ENCODE data around the gene ADGRA1.
A peak's percentile ranks its signal among the peaks of the same experiment; 100 is the strongest.
"Not testable (repeated sequence)": the region's sequence is repeated elsewhere in the genome, so short reads cannot be mapped to it uniquely, and the experiment has no call there.

Gene ADGRA1

DNA sequence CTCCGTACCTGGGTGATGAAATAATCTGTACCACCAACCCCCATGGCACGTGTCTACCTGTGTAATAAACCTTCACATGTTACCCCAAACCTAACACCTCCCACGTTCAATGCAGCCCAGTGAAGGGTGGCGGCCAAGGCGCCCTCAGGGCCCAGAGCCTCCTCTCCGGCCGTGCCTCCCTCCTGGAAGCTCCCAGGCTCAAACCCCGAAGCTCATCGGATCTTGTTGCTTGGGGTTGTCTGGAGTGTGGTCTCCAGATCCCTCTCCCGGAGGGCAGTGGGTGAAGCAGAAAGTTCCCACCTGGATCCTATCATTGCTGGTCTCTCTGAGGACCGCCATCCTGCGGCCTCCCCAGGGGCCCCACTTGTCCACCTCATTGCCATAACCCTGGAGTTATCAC is 62.9 kb downstream of the ADGRA1 start:
- in situ Hi-C loops (cut with HindIII; ENCODE audit: low pct_ligation_motif_present, low pct_unique_long_range_greater_than_20kb, low sequenced_read_pairs): no loop called here

DNA sequence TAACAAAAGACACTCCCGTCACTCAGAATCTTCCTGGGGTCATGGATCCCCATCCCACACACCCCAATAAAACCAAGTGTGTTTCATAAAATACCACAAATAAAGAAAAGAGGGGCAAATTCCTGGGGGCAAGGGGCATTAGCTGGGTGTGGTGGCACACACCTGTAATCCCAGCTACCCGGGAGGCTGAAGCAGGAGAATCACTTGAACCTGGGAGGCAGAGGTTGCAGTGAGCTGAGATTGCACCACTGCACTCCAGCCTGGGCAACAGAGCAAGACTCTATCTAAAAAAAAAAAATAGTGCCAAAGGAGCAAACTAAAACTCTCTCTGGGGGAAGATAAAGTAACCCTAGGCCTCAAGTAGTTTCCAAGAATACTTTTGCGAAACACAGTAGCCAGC is 63.3 kb downstream of the ADGRA1 start:
- in situ Hi-C loops (cut with HindIII; ENCODE audit: low pct_ligation_motif_present, low pct_unique_long_range_greater_than_20kb, low sequenced_read_pairs); DNase-seq: not testable (repeated sequence)

More for the DNA sequence above, 62.9 kb downstream of the ADGRA1 start:
- no peak for DNase-seq

DNA sequence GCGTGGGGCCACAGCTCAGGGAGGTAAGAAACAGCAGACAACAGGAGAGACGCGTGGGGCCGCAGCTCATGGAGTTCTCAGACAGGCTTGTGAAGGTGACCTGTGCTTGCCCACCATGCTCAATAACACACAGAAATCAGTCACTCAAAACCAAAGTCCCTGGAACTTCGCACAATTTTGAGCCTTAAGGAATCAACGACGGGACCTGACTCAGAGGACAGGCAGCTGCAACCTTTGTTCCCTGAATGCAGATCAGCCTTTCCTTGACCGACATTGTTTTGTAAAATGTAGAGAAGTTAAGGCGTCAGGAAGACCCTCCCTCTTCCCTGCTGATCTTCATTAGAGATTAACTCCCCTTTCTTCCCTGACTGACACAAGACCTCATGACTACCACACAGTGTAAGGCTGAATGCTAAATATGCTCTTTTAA is 63.8 kb downstream of the ADGRA1 start:
- peak; percentile 44 for DNase-seq
- in situ Hi-C loops (cut with HindIII; ENCODE audit: low pct_ligation_motif_present, low pct_unique_long_range_greater_than_20kb, low sequenced_read_pairs): no loop called here

DNA sequence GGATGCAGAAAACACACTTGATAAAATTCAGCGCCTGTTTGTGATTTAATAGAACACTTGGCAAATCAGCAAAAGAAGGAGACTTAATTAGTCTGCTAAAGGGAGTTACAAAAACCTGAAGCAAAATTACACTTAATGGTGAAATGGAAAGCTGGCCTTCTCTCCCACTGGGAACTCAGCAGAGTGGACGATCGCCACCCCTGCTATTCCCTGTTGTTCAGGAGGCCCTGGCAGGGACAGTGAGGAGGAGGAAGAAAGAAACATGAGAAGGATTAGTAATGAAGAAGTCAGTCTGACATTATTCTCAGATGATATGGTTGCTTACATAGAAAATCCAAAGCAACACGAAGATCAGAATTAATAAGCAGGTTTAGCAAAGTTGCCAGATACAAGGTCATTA is 66.7 kb downstream of the ADGRA1 start:
- DNase-seq: no peak
- in situ Hi-C loops (cut with HindIII; ENCODE audit: low pct_ligation_motif_present, low pct_unique_long_range_greater_than_20kb, low sequenced_read_pairs): no loop called here

DNA sequence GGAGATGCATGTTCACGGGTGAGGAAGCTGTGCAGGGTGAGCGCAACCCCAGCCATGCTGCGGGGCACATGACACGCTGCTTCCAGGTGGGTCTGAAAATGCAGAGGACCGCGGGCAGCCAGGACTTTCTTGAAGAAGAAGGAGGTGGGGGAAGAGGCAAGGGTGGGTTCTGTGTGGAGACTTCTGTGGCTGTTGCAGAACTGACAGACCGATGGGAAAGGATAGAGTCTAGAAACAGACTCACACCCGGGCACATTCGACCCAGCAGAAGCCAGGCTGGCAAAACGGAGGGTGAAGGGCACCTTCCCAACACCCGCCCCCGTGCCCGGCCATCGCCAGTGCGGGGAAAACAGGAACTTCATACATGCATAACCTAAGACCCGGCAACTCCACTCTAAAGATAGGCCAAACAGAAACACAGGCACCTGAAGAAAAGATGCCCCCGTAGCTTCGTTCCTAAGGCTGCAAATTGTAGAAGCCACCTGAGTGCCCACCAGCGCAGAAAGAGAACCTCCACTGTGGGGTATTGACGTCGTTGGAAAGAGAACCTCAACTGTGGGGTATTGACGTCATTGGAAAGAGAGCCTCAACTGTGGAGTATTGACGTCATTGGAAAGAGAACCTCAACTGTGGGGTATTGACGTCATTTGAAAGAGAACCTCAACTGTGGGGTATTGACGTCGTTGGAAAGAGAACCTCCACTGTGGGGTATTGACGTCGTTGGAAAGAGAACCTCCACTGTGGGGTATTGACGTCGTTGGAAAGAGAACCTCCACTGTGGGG is 67.5 kb downstream of the ADGRA1 start:
- in situ Hi-C loops (cut with HindIII; ENCODE audit: low pct_ligation_motif_present, low pct_unique_long_range_greater_than_20kb, low sequenced_read_pairs): no loop called here
- no peak for DNase-seq

DNA sequence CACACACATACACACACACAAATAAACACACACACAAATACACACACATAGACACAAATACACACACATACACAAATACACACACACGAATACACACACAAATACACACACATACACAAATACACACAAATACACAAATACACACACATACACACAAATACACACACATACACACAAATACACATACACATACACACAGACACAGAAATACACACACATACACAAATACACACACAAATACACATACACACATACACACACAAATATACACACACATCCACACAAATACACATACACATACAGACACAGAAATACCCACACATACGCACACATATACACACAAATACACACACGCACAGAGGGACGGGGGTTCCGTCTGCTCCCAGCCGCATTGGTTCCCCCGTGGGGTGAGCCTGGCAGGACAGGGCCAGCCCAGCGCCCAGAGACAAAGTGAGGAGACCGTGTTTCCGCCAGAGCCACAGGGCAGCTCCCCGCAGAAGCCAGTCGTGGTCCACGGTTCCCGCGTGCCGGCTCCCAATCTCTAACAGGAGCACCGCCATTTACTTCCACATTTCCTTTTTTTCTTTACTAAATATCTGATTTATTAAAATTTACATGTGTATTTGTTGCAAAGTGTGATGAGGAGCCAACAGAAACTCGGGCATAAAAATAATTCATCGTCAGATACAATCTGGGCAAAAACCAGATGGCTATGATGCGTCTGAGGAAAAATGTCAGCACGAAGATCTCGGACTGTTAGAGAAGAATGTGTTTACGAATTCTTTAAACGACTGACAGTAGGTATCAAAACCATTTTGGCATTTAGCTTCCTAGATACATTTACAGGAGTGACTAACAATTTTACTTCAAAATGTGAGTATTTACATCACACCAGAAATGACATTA is 69.2 kb downstream of the ADGRA1 start:
- in situ Hi-C loops (cut with HindIII; ENCODE audit: low pct_ligation_motif_present, low pct_unique_long_range_greater_than_20kb, low sequenced_read_pairs): no loop called here

DNA sequence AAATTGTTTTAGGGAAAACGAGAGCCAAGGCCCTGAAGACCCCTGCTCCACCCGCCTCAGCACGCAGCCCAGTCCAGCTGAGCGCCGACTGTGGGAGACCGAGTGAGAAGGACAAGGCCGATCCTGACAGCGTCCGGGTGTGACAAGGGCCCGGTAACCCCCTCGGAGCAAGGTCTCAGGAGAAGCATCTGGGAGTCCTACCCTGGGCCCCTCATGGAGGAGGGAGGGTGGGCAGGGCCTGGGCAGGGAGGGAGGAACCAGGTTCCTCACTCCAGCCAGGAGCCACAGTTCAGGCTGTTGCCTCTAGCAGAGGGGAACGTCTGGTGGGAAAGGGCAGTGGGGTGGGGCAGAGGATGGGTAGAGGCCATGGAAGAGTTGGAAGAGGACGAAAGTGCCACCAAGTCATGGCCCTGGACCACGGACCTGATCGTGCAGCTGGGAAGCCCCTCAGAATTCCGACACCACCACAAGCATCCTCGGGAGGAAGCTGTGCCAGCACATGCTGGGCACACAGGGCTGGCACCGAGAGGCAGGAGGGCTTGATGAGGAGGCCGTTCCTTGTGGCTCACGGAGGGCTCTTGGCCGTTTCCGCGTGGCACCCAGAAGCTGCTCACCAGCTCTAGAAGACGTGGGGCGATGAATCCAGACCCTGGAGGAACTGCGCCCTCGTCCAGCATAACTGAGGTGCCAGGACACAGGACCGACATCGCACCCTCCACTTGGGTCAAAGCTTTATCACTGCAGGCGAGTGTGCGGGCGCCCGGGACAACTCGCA is 70.1 kb downstream of the ADGRA1 start:
- no peak for DNase-seq
- in situ Hi-C loops (cut with HindIII; ENCODE audit: low pct_ligation_motif_present, low pct_unique_long_range_greater_than_20kb, low sequenced_read_pairs): no loop called here

More for the DNA sequence above, 69.2 kb downstream of the ADGRA1 start:
- DNase-seq: no peak

DNA sequence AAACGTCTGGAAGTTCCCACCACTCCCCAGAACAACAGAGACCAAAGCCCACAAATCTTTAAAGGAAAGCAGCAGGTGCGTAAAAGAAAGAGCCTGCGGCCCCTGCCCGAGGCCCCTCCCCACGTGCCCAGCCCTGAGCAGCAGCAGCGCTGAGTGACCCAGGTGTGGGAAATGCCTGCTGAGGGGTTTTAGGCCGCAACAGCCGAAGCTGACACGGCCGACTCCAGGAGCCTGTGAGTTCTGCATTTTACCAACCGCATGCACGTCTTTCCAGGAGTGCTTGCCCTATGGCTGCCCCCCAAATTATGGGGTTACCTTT is 70.7 kb downstream of the ADGRA1 start:
- in situ Hi-C loops (cut with HindIII; ENCODE audit: low pct_ligation_motif_present, low pct_unique_long_range_greater_than_20kb, low sequenced_read_pairs): no loop called here

DNA sequence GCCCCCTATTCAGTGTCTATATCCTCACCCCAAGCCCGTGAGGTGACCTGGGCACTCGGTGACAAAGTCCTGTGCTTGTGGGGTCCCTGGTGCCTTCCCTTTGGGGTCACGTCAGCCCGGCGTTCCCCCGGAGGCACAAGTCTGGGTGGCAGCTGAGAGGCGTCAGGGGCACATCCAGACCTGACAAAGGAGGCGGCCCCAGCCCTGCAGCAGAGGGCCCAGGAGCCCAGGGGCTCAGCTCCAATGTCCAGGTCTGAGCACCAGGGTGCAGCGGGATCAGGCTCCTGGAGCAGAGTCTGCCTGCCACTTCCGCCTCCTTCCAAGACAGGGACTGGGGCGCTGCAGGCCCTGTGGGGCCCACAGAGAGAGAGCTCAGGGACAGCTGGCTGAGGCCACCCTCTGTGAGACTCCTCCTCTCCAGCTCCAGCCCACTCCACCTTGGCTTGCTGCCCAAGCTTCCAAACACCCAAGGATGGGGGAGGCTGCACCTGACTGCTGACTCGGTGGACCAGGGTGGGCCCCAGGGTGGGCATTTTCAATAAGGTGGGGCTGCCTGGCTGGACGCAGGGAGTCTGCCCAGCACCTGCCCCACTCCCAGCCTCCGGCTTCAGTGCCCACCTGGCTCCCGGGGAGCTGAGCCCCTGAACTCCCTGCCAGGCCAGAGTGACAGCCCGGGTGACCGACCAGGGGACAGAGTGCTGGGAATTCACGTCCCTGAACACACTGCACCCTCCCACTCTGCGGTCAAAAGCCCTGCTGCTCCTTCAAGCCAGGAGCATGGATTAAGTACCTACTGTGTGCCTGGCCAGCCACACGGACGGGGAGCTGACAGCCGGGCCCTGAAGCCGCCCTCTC is 71.3 kb downstream of the ADGRA1 start:
- in situ Hi-C loops (cut with HindIII; ENCODE audit: low pct_ligation_motif_present, low pct_unique_long_range_greater_than_20kb, low sequenced_read_pairs): no loop called here
- no peak for DNase-seq

More for the DNA sequence above, 70.7 kb downstream of the ADGRA1 start:
- DNase-seq: no peak

DNA sequence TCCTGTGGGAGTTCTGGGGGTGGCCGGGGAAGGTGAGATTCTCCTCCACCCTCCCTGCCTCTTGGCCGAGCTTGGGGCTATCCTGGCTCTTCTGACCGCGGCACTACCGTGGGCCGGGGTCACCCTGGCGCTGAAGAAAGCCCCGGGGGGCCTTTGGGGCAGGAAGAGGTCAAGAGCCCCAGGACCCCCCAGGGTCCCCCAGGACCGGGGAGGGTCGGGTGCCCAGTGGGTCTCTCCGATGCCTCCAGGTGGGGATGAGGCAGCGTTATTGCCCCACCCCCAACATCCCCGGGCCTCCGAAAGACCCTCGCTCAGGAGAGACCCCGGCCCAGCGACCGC is 71.9 kb downstream of the ADGRA1 start:
- no peak for DNase-seq
- in situ Hi-C loops (cut with HindIII; ENCODE audit: low pct_ligation_motif_present, low pct_unique_long_range_greater_than_20kb, low sequenced_read_pairs): no loop called here

DNA sequence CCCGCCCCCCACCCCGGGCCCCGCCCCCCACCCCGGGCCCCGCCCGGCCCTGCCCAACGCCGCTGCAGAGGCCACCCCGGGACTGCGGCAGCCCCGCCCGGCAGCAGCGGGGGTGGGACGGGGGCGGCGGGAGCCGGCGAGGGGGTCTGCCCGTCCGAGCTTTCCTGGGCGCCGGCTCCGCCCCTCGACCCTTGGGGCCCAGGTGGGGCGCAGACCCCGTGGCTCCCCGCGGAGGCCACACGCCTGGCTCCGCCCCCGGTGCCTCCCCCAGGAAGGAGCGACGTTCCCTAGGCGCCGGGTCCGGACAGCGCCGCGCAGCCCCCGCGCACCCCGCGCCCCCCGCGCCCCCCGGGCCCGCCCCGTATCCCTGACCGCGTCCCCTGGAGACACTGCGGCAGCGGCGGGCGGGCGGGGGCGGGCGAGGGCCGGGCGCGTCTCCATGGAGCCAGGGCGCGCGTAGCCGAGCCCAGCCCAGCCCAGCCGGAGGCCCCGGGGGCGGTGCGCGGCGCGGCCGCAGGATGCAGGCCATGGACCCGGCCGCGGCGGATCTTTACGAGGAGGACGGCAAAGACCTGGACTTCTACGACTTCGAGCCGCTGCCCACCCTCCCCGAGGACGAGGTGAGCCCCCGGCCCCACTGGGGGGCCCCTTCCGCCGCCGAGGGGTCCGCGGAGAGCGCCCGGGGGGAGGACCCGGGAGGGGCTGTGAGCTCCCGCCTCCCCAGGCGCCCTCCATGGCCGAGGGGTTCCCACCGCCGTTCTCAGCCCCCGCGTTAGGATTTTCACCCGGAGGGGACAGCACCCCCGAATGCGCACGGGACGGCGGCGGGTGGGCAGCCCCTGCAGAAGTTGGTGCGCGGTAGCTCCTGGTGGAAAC is 72.5 kb downstream of the ADGRA1 start, which contains the start of gene KNDC1:
TSS of gene KNDC1 (plus strand) at position 270 of the 876 bp plus-strand sequence. CDS start at position 519, 249 bp downstream.
- DNase-seq: peak; percentile 45
- in situ Hi-C loops (cut with HindIII; ENCODE audit: low pct_ligation_motif_present, low pct_unique_long_range_greater_than_20kb, low sequenced_read_pairs): no loop called here

DNA sequence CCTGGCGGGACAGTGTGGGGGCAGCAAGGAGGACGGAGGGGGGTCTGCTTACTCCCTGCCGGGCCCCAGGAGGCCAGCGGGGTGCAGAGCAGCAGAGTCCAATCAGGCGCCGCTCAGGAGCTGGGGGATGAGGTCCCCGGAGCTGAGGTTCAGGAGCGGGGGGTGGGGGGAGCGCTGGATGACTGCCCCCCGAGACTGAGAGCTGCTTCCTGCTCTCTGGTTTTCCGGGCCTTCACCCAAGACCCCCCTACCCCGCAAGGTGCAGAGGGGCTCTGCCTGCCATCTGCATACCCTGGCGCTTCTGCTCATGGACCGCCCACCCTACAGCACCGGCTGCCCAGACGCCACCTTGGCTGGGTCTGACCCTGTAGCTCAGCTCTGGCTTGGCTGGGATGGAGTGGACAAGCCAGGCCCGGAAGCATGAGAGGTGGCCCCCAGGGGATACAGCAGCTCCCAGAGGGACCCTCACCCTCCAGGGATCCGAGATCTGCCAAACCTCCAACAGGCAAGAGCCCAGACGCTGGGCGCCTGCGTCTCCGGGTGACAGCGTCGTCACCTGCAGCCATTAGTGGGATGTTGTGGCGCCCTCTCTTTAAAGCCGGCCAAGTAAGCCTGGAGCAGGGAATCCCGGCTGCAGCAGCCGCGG is 73.2 kb downstream of the ADGRA1 start:
- no peak for DNase-seq
- in situ Hi-C loops (cut with HindIII; ENCODE audit: low pct_ligation_motif_present, low pct_unique_long_range_greater_than_20kb, low sequenced_read_pairs): no loop called here

DNA sequence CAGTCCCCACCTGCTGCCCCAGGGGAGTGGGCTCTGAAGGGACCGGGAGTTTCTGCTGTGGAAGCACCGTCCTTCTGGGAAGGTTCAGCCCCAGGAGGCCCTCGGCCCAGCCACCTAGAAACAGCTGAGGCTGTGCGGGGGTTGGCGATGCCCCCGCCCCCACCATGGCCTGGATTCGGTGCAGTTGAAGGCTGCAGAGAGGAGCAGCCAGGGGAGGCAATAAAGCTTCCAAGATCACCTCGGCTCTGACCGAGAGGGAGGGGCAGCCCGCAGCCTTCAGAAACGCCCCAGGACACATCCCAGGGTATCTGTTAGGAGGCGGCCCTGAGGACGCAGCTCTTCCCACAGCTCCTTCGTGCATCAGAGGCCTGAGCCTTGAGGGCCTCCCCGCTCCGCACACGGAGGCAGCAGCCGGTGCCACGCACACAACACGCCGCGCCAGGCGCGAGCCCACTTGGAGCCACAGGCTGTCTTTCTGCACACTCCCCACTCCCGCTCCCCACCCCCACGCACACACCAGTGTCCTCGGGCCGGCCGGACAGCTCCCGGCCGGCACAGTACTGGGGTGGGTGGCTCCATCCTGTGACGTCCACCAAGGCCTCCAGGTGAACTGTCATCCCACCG is 73.9 kb downstream of the ADGRA1 start:
- DNase-seq: no peak
- in situ Hi-C loops (cut with HindIII; ENCODE audit: low pct_ligation_motif_present, low pct_unique_long_range_greater_than_20kb, low sequenced_read_pairs): no loop called here

DNA sequence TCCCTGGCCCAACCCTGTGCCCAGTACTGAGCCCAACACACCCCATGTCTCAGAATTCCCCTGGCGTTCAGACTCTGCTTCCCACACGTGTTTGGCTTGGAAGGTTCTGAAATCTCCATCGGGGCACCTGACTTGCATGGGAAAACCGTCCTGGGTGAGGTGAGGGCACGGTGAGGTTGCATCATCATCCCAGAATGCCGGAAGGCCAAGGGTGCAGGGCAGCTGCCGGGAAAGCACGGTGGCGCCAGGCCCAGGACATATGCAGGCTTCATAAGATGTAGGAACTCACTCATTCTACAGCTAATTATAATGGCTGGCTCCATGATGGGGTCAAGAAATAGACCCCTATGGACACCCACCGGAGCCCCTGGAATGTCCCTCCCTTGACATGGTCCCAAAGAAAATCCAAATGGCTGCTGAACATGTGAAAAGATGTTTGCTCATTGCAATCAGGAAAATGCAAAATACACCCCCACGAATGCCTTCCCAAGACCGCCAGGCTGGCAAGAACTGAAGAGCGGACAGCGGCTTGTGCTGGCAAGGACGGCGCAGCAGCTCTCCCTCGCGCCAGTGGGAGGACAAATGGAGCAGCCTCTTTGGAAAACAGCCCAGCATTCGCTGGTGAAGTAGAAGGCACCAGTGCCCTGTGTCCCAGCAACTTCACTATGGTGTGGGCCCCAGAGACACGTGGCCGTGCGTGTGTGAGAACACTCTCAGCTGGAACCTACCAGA is 74.6 kb downstream of the ADGRA1 start:
- no peak for DNase-seq
- in situ Hi-C loops (cut with HindIII; ENCODE audit: low pct_ligation_motif_present, low pct_unique_long_range_greater_than_20kb, low sequenced_read_pairs): no loop called here

DNA sequence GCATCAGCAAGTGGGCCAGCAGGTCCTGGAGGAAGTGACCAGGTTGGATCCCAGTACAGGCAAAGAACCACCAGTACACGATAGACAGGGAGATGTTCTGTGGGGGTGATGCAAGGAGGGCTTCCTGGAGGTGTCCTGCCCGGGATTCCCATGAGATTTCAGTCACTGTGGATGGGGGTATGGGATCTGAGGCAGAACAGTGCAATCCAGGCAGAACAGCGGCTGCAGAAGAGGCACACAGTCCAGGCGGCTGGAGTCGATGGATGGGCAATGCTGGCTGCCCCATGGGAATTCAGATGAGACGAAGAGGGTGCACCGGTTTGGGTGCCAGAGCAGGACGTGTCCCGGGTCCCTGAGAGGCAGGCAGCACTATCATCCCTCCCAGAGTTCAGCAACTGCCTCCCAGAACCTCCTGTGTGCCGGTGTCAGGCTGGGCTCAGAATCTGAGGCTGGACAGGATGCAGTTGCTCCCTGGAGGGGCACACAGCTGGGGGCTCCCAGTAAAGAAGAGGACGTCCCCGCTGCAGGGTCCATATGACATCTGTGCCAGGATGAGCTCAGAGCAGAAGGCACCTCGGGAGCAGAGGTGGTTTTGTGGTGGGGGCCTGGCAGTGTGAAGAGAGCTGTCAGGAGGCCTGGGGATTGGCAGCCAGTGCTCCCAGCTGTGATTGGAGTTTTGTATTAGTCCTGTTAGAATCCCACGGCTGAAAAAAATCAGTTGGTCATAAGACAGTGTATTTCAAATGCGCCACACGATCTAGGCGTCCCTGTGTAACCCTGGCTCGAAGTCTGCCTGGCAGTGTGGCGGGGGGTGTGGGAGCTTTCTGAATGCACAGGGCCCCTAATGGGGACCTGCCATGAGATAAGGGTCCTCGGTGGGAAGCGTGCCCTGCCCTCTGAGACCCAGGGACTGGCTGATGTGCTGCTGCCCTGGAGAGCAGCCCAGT is 75.5 kb downstream of the ADGRA1 start:
- no peak for DNase-seq
- in situ Hi-C loops (cut with HindIII; ENCODE audit: low pct_ligation_motif_present, low pct_unique_long_range_greater_than_20kb, low sequenced_read_pairs): no loop called here
